ENCODE data around the gene NEU1.
"Not testable (repeated sequence)": the region's sequence is repeated elsewhere in the genome, so short reads cannot be mapped to it uniquely, and the experiment has no call there.

Gene NEU1

GRCh38 chr6:31817929-31818511, 44.6 kb downstream of the NEU1 start:
- not testable (repeated sequence) for DNase-seq (ENCODE audit: low read depth)

GRCh38 chr6:31817133-31817928, 45.3 kb downstream of the NEU1 start:
- DNase-seq (ENCODE audit: low read depth), result not testable (repeated sequence)

GRCh38 chr6:31815025-31815838, 47.4 kb downstream of the NEU1 start, which contains the start of the genes HSPA1A and HSPA1L:
Gene HSPA1A, plus strand, starts transcription at chr6:31815543. Its CDS starts 214 bp downstream, at chr6:31815757.
Gene HSPA1L, minus strand, starts transcription at chr6:31815283. Its CDS starts 3,311 bp downstream, at chr6:31811972.
- DNase-seq (ENCODE audit: low read depth), result peak; percentile 61

GRCh38 chr6:31814677-31815024, 48.0 kb downstream of the NEU1 start:
- DNase-seq (ENCODE audit: low read depth), result peak; percentile 56

DNA sequence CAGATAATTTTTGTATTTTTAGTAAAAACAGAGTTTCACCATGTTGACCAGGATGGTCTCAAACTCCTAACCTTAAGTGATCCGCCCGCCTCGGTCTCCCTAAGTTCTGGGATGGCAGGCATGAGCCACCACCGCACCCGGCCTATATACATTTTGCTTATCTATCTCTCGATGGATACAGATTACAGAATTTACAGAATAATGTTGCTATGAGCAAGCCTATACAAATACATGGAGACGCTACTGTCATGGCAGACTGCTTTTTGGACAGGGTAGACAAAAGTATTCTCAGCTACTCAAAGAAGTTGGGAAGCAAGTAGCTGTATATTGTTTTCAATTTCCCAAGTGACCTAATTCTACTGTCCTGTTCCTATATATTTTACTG, 49.2 kb downstream of the NEU1 start:
- DNase-seq (ENCODE audit: low read depth), result no peak

DNA sequence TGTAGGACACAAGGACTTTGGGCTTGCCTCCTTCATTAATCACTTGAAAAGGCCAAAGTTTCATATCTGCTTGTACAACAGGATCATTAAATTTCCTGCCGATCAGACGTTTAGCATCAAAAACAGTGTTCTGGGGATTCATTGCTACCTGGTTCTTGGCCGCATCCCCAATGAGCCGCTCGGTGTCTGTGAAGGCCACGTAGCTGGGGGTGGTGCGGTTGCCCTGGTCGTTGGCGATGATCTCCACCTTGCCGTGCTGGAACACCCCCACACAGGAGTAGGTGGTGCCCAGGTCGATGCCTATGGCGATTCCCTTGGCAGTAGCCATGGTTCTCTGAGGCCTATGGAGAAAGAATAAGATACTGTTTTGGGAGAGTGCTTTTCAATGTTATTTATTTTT, 51.0 kb downstream of the NEU1 start:
- DNase-seq (ENCODE audit: low read depth), result no peak

GRCh38 chr6:31808599-31808998, 54.0 kb downstream of the NEU1 start:
- DNase-seq (ENCODE audit: low read depth), result not testable (repeated sequence)
